Middle frontal gyrus (tissue), 1 donor: ENCODE measurements around the gene TSTD1.
A peak's percentile ranks its signal among the peaks of the same experiment; 100 is the strongest.
"Not testable (repeated sequence)": the region's sequence is repeated elsewhere in the genome, so short reads cannot be mapped to it uniquely, and the experiment has no call there.

Experiments
- DNase-seq: peaks from one replicate; pipeline ENCODE4 v3.0.0-alpha.2; 2015; ENCODE audit warnings: low spot score; ENCODE audit errors: extremely low spot score

TSTD1 gene

DNA sequence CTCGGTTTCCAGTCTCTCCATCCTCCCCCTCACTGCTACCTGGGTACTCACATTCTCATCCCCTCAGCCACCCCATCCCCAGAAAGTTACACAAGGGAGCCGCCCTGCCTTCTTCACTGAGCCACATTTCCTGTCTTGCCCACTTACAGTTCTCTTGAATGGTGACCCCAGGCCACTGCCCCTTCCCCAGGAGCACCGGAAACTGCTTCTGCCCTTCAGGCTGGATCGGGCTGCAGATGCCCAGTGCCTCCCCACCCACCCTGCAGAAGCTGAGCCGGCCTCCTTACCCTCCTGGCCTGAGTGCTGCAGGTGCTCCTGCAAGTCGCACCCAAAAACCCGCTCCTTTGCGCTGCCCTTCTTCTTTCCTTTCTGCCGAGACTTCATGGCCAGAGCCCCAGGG, 30.5 kb upstream of the TSTD1 start:
- DNase-seq, result no peak

DNA sequence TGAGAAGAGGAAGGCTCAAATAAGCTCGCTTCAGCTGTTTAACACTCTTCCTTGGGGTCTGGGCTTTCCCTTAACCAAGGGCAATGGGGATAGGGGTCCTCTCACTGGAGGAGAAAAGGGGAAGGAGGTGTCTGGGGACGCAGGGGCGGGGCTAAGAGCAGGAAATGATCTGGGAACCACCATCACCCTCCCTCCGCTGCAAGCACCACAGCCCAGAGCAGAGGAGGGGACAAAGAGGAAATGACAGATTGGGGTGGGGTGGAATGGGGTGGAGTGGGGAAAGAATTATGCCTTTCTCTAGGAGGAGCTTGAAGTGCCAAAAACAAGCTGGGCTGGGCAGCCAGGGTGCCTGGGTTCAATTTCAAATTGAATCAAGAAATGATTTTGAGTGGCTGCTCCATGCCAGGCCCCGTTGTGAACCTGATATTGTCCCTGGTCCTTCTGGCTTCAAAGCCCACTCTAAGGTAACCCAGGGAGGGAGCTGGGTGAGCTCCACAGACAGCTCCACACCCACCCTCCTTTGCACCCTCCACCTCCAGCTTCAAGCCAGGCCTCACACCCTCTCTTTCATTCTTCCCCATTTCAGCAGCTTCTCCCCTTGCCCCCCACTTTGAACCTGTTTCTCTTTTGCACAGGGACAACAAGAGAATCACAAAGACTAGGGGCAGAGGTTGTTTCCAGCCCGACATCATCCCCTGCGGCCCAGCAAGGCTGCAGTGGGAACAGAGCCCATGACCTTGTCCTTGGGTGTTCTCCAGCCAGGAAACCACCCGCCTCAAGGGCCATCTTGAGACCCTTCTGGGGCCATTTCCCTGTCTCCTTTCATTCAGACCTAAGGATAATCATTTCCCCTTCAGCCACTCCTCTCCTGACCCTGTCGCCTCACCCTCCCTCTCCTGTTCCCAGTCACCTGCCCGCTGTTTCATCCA, 29.8 kb upstream of the TSTD1 start:
- no peak for DNase-seq

DNA sequence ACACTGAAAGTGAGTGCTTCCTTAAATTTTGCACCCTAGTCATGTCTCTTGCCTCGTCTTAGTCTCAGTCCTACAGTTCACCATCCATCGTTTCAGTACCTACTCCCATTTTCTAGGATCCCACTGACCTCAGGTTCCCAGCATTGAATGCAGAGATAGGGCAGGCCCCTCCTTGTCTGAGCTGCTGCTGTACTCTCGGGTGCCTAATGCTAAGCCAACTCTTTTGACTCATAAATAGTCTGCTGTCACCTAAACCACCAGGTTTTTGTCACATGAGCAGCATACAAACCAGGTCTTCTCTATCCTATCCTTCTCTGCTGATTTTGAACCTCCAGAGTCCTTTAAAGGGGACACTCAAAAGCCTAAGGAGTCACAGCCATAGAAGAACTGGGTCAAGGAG, 27.9 kb upstream of the TSTD1 start:
- DNase-seq, result no peak

DNA sequence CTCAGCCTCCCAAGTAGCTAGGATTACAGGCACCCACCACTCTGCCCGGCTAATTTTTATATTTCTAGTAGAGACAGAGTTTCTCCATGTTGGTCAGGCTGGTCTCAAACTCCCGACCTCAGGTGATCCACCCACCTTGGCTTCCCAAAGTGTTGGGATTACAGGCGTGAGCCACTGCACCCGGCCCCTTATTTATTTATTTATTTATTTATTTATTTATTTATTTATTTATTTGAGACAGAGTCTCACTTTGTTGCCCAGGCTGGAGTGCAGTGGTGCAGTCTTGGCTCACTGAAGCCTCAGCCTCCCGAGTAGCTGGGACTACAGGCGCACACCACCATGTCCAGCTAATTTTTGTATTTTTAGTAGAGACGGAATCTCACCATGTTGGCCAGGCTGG, 26.9 kb upstream of the TSTD1 start:
- not testable (repeated sequence) for DNase-seq

DNA sequence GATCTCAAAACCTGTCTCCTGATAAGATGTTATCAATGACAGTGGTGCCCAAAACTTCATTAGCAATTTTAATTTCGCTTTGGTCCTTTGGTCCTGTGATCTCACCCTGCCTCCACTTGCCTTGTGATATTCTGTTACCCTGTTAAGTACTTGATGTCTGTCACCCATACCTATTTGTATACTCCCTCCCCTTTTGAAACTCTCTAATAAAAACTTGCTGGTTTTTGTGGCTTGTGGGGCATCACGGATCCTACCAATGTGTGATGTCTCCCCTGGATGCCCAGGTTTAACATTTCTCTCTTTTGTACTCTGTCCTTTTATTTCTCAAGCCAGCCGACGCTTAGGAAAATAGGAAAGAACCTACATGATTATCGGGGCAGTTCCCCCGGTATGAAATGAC, 25.2 kb upstream of the TSTD1 start:
- not testable (repeated sequence) for DNase-seq

DNA sequence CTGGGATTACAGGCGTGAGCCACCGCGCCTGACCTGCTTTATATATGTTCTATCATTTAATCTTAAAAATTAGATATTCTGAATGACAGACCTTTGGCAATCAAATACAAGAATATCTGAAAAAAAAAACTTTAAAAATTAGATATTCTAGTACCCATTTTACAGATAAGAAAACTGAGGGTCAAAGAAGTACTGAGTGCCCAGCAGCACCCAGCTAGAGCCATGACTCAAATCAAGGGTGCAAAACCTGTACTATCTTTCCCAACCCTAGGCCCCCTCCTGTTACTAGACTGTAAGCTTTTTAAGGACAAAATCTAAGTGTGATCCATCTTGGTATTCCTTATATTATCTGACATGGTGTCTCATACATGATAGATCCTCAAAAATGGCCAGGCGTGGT, 22.7 kb upstream of the TSTD1 start:
- no peak for DNase-seq

DNA sequence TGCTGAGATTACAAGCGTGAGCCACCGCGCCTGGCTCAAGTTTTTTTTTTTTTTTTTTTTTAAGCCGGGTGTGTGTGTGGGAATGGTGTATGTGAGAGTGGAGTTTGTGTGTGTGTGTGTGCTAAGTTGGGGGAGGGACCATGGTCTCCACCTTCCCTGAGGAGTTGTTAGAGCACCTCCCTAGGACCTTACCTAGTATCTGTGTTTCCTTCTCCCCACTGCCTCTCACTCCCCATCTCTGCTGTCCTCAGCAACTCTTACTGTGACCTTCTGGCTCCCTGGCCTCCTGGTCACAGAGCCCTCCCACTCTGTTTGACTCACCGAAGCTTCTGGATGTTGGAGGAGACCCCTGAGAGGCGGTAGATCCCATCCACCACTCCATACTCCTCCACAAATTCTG, 20.5 kb upstream of the TSTD1 start:
- DNase-seq, result no peak

DNA sequence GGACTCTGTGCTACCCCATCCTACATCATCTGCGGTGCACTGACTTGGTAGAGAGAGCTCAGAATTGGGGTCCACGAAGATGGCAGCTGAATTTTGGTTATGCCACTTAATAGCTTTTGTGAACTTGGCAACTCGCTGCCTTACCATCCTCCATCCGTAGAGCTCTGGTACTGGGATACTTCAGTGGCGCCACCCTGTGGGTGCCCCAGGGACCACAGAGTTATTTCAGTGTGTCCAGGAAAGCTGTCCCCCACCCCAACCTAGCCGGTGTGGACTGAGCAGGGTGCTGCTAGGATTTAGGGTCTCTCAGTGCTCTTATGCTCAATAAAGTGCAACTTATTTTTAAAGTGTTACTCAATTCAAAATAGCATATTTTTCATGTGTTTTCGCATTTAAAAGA, 16.0 kb upstream of the TSTD1 start:
- DNase-seq, result no peak

DNA sequence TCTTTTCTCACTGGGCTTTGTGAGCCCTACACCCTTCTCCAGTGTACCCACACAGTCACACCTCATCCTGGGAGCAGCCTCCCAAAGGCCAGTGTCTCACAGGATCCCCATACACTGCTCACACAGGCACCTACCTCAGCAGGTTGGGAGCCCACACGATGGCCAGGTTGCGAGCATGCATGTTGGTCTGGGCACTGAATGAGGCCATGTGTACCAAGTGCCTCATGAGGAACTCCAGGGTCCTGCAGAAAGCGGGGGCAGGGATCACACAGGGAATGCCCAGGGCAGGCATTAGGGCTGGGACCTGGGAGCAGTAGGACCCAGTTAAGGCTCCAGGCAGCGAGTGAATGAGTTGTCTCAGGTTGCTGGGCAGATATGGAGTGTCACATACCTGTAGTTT, 15.5 kb upstream of the TSTD1 start:
- DNase-seq, result no peak

DNA sequence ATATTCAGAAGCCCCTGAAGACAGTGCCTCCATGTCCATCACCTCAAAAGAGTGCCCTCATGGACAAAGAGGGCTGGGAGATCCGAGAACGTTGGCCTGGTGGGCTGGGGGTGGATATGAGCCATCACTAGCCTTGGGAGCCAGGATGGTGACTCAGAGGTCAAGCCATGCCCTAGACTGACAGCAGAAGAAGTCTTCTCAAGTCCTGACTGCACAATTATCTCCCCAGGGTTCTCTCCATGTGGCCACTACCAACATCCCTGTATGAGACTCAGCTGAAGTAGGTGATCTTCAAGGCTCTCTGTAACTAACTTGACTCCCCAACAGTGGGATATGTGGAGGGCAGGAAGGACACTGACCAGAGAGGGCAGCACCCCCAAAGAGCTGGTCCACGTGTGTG, 14.1 kb upstream of the TSTD1 start:
- DNase-seq, result no peak

DNA sequence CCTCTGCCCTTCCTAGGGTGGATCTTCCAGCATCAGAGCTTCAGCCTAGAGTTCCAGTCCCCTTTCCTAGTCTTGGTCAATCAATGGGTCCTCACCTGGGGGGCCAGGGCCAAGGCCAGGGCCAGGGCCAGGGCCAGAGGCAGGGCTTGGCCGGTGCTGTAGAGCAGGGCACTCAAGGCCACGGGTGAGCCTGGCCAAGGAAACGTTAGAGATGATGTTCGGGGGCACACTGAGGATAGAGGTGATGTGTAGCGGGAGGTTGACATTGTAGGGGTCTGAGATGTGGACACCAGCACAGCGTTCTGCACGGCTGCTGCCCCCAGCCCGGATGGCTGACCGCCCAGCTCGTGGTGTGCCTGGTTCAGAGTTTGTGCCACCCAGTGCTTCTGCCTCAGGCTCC, 12.5 kb upstream of the TSTD1 start:
- DNase-seq, result no peak

DNA sequence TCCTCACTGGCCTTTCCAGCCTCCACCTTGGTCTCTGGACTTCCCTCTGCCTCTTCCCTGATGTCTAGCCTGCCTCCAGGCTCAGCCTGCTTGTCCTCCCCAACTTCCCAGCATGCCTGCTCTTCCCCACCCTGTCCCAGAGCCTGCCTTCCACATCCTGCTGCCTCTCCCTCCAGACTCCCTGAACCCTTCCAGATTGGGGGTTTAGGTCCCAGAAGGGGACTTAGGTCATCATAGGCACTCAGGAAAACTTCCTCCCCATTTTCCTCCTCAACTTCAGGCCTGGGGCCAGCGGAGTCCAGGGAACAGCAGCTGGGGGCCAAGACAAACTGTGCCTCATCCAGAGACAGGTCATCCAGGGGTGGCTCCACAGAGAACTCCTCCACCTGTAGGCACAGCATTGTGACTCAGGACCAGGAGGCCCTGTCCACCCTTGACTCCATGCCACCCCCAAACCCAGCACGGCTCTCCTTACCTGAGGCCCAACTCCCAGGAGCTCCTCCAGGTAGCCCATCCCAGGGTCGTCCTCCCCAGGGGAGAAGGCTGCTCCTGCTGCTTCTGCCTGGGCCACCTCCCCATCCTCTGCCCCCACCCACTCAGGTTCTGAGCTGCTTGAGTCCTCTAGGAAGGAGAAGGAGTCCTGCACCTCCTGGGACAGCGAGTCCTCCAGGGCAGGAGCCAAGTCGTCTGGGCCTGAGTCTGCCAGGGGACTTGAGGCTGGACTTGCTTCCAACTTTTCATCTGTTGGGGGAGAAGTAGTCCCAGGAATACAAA, 10.4 kb upstream of the TSTD1 start:
- DNase-seq, result no peak

DNA sequence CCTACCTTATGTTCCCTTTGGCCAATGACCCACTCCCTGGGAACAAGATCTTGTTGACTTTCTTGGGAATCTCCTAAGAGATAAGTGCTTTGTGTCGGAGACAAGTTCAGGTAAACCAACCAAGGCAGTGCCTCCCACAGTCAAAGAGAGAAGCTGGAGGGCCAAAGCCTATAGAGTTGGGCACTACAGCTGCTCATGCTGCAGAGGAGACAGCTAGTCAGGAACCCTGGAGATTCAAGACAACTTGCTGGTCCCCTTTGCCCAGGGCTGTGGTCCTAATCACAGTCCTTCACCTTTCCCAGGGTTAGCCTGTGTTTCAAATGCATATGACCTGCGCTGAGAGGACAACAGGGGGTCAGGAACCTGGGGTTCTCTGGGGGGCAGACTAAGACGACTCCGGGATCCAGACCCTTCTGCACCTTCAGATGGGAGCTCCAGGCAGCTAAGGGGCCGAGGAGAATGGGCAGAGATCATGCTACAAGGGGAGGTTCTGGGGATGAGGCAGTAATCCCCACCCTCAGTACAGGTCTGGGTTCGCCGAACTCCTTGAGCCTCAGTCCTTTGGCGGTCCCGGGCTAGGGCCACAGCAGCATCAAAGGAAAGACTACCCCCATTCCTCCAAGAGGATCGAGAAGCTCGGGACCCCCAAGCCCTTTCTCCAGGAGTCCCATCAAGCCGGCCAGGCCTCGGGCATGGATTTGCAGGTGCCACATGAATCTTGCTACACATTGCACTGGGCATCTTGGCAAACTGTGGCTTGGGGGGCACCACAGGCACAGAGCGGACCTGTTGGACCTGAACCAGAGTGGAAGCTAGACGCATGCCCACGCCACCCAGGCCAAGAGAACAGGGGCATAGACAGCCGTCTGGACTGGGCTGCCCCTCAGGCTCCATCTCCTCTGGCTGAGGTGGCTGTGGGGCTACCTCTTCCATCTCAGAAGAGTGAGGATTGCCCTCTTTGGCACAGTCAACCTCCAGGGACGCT, 9.0 kb upstream of the TSTD1 start:
- no peak for DNase-seq

DNA sequence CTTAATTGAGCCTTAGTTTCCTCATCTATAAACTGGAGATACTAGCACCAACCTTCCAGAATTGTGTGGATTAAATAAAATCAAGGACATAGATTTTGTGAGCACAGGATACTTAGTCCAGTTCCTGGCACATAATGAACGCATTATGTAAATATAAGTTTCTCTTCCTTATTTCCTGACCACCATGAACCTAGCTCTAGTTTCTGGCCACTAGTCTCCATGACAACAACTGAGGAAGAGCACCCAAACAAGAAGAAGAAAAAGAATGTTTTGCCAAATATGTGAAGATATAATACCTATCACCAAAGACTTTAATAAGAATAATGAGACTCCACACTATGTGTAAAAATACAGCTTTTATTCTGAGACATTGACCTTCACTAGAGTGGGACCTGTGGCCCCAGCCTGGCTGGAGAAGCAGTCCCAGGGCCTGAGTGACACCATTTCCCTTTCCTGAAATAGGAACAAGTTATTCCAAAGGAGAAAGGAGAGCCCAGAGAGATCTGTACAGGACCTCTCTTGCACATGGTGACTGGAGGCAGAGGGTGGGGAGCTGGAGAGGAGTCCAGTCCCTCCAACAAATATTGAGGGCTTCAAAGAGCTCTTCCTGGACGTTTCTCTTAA, 8.0 kb upstream of the TSTD1 start:
- DNase-seq, result no peak

DNA sequence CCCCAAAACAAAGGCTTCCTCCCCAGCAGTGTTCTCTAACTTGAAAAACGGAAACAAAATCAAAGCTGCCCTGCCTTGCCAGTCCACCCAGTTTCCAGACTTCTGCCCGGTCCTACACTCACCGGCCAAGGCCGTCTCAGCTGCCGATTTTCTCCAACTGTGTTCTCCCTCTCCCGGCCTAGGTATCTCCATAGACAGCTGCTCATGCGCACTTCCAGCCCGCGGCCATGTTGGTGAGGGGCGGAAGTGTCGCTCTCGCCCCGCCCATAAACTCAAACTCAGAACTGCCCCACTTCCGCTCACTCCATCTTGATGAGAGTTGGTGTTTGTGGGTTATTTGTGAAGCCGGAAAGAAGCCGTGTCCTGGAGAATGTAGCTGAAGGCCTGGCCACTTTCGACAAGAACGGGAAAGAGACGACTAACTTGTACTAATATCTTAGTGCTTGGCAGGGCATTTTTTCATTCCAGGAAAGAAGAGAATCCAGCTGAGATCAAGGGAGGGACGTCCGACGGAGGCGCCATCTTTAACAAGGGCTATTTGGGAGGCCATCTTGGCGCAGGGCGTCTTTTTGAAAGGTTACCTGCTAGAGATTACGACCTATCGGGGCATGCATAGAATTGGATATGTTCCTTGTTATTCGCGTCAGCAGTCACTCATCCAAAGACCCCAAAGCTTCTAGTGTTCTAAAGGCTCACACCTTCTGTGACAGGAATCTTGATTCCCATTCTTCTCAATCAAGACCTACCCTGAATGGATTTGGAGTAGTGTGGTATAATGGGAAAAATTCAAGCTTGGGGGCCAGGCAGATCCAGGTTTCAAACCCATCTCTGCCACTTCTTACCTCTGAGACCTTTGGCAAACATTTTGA, 7.2 kb upstream of the TSTD1 start, which contains the start of gene USF1:
USF1 (minus strand) TSS at position 242 of the 869 bp plus-strand sequence. CDS start 2,702 bp downstream, outside the sequence.
- DNase-seq, result peak; percentile 96

DNA sequence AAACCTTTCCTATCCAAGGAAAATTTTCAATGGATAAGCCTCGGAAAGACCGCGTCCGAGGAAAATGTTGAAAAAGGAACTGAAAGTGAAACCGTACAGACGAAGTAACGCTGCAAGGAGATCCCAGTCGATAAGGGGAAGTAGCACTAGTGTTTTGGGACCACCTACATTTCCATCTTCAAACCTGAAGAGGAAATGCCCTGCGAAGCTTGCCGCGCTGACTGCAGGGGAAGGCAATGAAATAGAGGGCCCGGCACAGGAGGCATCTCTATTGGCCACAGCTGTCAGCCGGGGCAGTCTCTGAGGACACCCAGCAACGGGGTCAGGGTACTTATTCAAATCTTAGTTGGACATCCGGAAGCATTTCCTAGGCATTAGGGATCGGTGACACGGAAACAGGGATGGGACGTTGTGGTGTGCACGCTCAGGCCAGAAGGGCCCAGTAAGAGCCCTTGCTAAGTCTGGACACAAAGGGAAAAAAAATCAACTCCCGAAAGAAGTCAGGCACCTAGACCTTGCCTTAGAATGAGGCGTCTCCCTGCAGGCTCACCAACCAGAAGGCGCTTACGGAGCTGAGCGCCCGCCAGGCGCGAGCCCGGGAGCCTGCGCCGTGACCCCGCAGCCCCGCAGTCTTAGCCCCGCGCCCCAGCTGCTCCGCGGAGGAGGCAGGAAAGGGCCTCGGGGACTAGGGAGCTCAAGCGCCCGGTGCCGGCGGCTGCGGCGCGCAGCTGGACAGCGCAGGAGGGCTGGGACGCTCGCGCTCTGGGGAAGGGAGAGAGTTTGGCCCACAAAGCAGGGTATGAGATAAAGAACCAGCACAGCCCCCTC, 6.4 kb upstream of the TSTD1 start:
- peak; percentile 20 for DNase-seq

DNA sequence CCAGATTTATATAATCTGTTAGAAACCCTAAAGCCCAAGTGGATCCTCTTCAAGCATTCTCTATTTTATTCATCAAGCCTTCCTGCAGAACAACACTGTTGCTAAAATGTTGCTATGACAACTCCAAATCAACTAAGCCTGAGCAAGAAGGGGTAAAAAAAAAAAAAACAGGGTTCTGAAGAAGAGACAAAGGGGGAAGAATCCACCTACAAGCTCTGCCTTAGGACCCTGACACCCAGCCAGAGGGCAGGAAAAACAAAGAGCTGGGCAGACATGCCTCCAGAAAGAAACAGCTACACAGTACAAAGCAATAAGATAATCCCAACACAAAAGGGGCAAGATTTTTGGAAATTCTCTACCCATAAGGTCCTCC, 5.8 kb upstream of the TSTD1 start:
- no peak for DNase-seq

DNA sequence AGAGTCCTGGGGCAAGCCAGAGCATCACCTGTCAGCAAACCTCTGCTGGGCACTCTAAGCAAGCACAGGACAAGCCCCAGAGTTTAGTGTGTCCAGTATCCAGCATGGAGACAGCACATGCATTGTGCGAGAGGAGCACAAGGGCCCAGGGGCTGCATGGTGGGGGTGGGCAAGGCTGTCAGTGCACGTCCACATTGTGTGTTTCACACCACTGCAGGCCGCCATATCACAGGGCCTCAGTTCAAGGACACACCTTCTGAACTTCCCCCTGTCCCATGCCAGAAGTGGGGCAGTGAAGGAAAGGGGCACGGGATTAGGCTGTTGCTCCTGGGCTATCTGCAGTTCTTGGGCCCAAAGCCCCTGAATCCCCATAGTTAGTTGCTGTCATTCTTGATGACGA, 782 bp upstream of the TSTD1 start:
- DNase-seq, result no peak

DNA sequence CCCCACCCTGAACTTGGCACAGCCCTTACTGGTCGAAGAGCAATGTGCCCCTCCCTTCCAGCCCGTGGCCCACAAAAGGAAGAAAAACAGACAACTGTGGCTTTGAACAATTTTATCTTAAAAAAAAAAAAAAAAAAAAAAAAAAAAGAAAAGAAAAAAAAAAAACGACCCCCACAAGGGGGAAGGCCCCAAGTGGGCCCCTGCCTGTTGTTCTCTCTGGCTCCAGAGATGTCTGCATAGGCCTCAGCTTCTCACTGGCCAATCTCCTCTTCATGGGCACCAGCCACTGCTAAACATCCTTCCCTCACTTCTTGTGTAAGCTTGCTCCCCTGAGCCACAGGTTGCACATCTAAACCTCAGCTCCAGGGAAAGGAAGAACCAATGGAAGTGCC, 386 bp upstream of the TSTD1 start:
- DNase-seq, result no peak
